GM12874 (cell line): ENCODE data around the gene HS1BP3.

Source experiments
- CTCF ChIP-seq: IDR thresholded peaks from 2 replicates; pipeline ENCODE4 v1.5.1; 2011; ENCODE audit warnings: low read depth, mild to moderate bottlenecking, control low read depth, low read length, moderate library complexity; ENCODE audit not compliant: insufficient read depth

The HS1BP3 gene

GRCh38 chr2:20603791-20604190 is 47.1 kb downstream of the HS1BP3 start:
- TF ChIP-seq CTCF: no peak

- no peak for TF ChIP-seq CTCF
Observed at GRCh38 chr2:20602803-20603202, 48.1 kb downstream of the HS1BP3 start.

GRCh38 chr2:20600756-20601325 is 50.1 kb downstream of the HS1BP3 start:
- no peak for TF ChIP-seq CTCF

- no peak for TF ChIP-seq CTCF
Observed at GRCh38 chr2:20599861-20600461, 50.9 kb downstream of the HS1BP3 start.

- TF ChIP-seq CTCF: no peak
Observed at GRCh38 chr2:20599001-20599600, 51.8 kb downstream of the HS1BP3 start.

- no peak for TF ChIP-seq CTCF
Observed at GRCh38 chr2:20597860-20598183, 53.1 kb downstream of the HS1BP3 start.

GRCh38 chr2:20596973-20597859 is 53.7 kb downstream of the HS1BP3 start:
- no peak for TF ChIP-seq CTCF
